WTC11 (cell line): ENCODE measurements around the gene CORO2B. TPM values are rescaled to one million over a fixed set of nuclear protein-coding genes. Genes with fewer than 3 reads are reported as not detected.

Experiments
- ATAC-seq: fragments of 200-7000 bp; cut with Tn5 transposase; 2 replicates; pipeline ENCODE4 v1.10.0; 2021; ENCODE audit warnings: mild to moderate bottlenecking, moderate library complexity
- CTCF ChIA-PET: fragments of 300-600 bp; sonication (Branson Sonifier 250); formaldehyde crosslinking; loops from one replicate; lab custom pipeline; 2021; ENCODE audit warnings: antibody characterized with exemption; lab: Charles Lee
- POLR2A ChIA-PET: fragments of 350-600 bp; sonication (Branson Sonifier 250); formaldehyde crosslinking; loops from one replicate; lab custom pipeline; 2021; ENCODE audit warnings: antibody characterized with exemption; lab: Charles Lee
- DNase-seq: peaks from one replicate; pipeline ENCODE4 v3.0.0; 2021; ENCODE audit warnings: low spot score
- H3K27ac Mint-ChIP-seq: 2 replicates; pipeline ENCODE4 v1.8.0; 2021; ENCODE audit warnings: mixed read lengths
- H3K27me3 Mint-ChIP-seq: 2 replicates; pipeline ENCODE4 v1.8.0; 2021; ENCODE audit warnings: low read depth, mild to moderate bottlenecking, moderate library complexity, mixed read lengths
- H3K36me3 Mint-ChIP-seq: 2 replicates; pipeline ENCODE4 v1.8.0; 2021; ENCODE audit warnings: mixed read lengths
- H3K4me1 Mint-ChIP-seq: 2 replicates; pipeline ENCODE4 v1.8.0; 2022; ENCODE audit warnings: mixed read lengths
- H3K4me3 Mint-ChIP-seq: 2 replicates; pipeline ENCODE4 v1.8.0; 2021; ENCODE audit warnings: mild to moderate bottlenecking, moderate library complexity, mixed read lengths
- H3K9me3 Mint-ChIP-seq: 2 replicates; pipeline ENCODE4 v1.8.0; 2021; ENCODE audit warnings: mixed read lengths
- CREB1 ChIP-seq: sonication (generic); formaldehyde crosslinking; IDR thresholded peaks from 2 replicates; pipeline ENCODE4 v1.8.0; 2023; ENCODE audit warnings: mild to moderate bottlenecking, missing genetic modification reagents
- NFYB ChIP-seq: sonication (generic); formaldehyde crosslinking; conservative IDR thresholded peaks from 2 replicates; pipeline ENCODE4 v1.8.0; 2022; ENCODE audit warnings: low read depth, missing genetic modification reagents
- NR1H2 ChIP-seq: sonication (generic); formaldehyde crosslinking; IDR thresholded peaks from 2 replicates; pipeline ENCODE4 v1.9.0; 2021; ENCODE audit warnings: mild to moderate bottlenecking, moderate library complexity, missing genetic modification reagents
- NR3C1 ChIP-seq: sonication (generic); formaldehyde crosslinking; conservative IDR thresholded peaks from 2 replicates; pipeline ENCODE4 v1.8.1; 2023; ENCODE audit warnings: low read depth, mild to moderate bottlenecking, missing genetic modification reagents
- ZNF138 ChIP-seq: sonication (generic); formaldehyde crosslinking; conservative IDR thresholded peaks from 2 replicates; pipeline ENCODE4 v1.8.1; 2022; ENCODE audit warnings: mild to moderate bottlenecking, moderate library complexity, missing genetic modification reagents
- ZNF317 ChIP-seq: sonication (generic); formaldehyde crosslinking; IDR thresholded peaks from 2 replicates; pipeline ENCODE4 v1.8.1; 2023; ENCODE audit warnings: low read depth, mild to moderate bottlenecking, moderate library complexity, missing genetic modification reagents, borderline replicate concordance
- total RNA-seq: library from RNA; stranded (reverse); gene quantifications from 3 replicates; pipeline ENCODE4 v1.2.3, GENCODE V29; 2021
- TF ChIP-seq, protein P1 (sequence below): sonication (generic); formaldehyde crosslinking; conservative IDR thresholded peaks from 2 replicates; pipeline ENCODE4 v1.8.1; 2023; ENCODE audit warnings: mild to moderate bottlenecking, low read depth, missing genetic modification reagents, moderate library complexity
- TF ChIP-seq, protein P2 (sequence below): sonication (generic); formaldehyde crosslinking; IDR thresholded peaks from 2 replicates; pipeline ENCODE4 v1.8.1; 2023; ENCODE audit warnings: mild to moderate bottlenecking, missing genetic modification reagents, moderate library complexity
- TF ChIP-seq, protein P3 (sequence below): sonication (generic); formaldehyde crosslinking; IDR thresholded peaks from 2 replicates; pipeline ENCODE4 v1.8.0; 2023; ENCODE audit warnings: mild to moderate bottlenecking, missing genetic modification reagents
- TF ChIP-seq, protein P4 (sequence below): sonication (generic); formaldehyde crosslinking; IDR thresholded peaks from 2 replicates; pipeline ENCODE4 v1.8.1; 2023; ENCODE audit warnings: mild to moderate bottlenecking, missing genetic modification reagents, moderate library complexity
- TF ChIP-seq, protein P5 (sequence below): fragments of 250-450 bp; sonication (Bioruptor Pico); IDR thresholded peaks from 2 replicates; pipeline ENCODE4 v1.9.0; 2021; ENCODE audit warnings: mild to moderate bottlenecking

Gene CORO2B
- total RNA-seq, 1 experiment from 2014 or later, result 4.9 TPM

DNA sequence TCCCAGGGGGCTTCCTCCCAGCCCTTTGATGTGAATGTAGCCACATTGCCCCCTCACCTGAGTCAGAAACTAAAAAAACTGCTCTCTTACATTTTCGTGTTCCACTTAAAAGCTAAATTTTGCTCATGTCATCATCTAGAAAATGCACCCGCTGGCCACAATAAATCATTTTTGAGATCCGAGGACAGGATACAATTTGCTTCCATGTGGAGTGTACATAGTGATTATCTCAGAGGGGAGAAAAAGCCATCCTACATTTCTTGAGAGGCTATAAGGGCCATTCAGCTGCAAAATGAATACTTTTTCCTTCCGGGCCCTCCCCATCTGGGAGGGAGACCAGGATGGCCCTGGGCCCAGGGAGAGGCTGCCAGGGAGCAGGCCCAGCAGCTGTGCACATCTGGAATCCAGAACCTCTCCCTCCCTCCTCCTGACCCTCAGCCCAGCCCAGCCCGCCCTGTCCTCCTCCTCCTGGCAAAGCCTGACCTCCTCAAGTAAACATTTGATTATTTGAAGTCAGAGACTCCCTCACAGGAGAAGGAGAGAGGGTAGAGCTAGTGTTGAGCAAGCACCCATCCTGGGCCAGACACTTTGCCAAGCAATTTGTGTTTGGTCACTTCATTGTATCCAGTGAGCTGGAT, 59.1 kb downstream of the CORO2B start (continued):
- TF ChIP-seq, protein P1, sequence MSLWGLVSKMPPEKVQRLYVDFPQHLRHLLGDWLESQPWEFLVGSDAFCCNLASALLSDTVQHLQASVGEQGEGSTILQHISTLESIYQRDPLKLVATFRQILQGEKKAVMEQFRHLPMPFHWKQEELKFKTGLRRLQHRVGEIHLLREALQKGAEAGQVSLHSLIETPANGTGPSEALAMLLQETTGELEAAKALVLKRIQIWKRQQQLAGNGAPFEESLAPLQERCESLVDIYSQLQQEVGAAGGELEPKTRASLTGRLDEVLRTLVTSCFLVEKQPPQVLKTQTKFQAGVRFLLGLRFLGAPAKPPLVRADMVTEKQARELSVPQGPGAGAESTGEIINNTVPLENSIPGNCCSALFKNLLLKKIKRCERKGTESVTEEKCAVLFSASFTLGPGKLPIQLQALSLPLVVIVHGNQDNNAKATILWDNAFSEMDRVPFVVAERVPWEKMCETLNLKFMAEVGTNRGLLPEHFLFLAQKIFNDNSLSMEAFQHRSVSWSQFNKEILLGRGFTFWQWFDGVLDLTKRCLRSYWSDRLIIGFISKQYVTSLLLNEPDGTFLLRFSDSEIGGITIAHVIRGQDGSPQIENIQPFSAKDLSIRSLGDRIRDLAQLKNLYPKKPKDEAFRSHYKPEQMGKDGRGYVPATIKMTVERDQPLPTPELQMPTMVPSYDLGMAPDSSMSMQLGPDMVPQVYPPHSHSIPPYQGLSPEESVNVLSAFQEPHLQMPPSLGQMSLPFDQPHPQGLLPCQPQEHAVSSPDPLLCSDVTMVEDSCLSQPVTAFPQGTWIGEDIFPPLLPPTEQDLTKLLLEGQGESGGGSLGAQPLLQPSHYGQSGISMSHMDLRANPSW (CRISPR knock-in tag), result no peak
- no peak for TF ChIP-seq ZNF138
- TF ChIP-seq ZNF317, result no peak

DNA sequence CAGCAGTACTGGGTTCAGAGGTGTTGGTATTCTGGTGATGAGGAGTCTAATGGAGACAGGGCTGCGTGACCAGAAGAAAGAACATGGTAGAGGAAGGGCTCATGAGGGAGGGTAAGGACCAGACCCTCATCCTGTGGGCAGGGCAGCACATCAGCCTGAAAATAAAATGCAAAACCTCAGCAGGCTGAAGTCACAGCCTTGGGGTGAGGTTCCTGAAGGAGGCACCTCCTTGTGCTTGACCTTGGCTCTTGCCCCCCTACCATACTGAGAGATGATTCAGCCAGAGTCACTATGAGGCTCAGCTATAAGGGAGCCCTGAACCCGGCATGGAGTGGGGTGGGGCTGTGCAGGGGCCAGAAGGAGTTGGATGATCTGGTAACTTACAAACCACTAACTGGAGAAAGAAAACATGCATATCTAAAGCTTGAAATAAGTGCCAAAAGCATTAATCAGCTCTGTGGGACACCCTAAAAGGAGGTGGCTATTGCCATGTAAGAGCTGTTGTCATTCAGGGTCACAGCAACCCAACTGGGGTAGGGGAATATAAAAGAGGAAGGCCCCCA, 60.2 kb downstream of the CORO2B start:
- DNase-seq (no peak), ATAC-seq (no peak)
- POLR2A ChIA-PET, result no interaction called here
- Mint-ChIP-seq H3K9me3 (no peaks in the 10 kb centered on the region), H3K27ac (no peak overlapping the region), H3K27me3 (no peaks in the 10 kb centered on the region), H3K4me3 (no peak overlapping the region), H3K4me1 (peaks cover 46% of the 10 kb centered on the region), H3K36me3 (no peaks in the 10 kb centered on the region)
- CTCF ChIA-PET, result interaction anchor here (0.9 to 2.6 kb wide), 4 partner anchors 7 to 85 kb away, joined by 3 to 9 read pairs (median 8); no protein-coding TSS in a partner anchor
- TF ChIP-seq, protein P2, sequence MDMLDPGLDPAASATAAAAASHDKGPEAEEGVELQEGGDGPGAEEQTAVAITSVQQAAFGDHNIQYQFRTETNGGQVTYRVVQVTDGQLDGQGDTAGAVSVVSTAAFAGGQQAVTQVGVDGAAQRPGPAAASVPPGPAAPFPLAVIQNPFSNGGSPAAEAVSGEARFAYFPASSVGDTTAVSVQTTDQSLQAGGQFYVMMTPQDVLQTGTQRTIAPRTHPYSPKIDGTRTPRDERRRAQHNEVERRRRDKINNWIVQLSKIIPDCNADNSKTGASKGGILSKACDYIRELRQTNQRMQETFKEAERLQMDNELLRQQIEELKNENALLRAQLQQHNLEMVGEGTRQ (CRISPR knock-in tag), result no peak
- TF ChIP-seq CREB1 (CRISPR knock-in tag), result no peak

DNA sequence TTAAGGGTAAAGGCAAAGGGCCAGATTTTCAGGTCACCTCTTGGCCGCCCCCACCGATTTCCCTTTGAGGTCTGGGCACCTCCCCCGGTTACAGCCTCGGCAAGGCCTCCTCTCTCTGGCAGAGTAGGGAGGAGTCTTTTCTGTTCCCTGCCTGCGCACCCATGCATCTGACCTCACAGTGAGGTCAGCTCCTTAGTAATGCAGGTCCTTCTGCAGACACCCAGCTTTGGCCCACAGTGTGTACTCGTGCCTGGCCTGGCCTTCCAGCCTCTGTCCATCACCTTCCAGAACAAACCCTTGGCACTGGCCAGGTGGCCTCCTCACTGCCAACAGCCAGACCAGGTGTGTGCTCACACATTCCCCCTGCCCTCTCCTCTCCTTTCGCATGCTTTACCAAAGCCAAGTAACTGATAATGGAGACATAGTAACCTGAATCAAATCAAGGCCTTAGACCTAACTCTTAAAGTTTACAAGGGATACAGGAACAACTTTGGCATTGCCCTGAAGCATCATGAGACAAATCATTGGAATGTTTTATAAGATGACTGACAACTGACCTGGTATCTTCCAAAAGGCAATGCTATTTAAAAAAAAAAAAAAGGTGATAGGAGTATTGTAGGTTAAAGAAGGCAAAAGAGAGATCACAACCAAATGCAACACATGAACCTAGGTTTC, 61.3 kb downstream of the CORO2B start:
- DNase-seq (no peak), ATAC-seq (no peak)
- Mint-ChIP-seq H3K4me1 (peaks cover 35% of the 10 kb centered on the region), H3K36me3 (no peaks in the 10 kb centered on the region), H3K9me3 (no peaks in the 10 kb centered on the region), H3K27me3 (no peaks in the 10 kb centered on the region), H3K27ac (no peak overlapping the region), H3K4me3 (no peak overlapping the region)
- POLR2A ChIA-PET, result interaction anchor here (1.0 kb wide), 1 partner anchor 27 kb away, joined by 3 read pairs; no protein-coding TSS in a partner anchor
- CTCF ChIA-PET, result interaction anchor here (1.1 to 2.6 kb wide), 4 partner anchors 9 to 285 kb away, joined by 3 to 9 read pairs (median 8); no protein-coding TSS in a partner anchor
- no peak for TF ChIP-seq NFYB (CRISPR knock-in tag)
- TF ChIP-seq, protein P3, sequence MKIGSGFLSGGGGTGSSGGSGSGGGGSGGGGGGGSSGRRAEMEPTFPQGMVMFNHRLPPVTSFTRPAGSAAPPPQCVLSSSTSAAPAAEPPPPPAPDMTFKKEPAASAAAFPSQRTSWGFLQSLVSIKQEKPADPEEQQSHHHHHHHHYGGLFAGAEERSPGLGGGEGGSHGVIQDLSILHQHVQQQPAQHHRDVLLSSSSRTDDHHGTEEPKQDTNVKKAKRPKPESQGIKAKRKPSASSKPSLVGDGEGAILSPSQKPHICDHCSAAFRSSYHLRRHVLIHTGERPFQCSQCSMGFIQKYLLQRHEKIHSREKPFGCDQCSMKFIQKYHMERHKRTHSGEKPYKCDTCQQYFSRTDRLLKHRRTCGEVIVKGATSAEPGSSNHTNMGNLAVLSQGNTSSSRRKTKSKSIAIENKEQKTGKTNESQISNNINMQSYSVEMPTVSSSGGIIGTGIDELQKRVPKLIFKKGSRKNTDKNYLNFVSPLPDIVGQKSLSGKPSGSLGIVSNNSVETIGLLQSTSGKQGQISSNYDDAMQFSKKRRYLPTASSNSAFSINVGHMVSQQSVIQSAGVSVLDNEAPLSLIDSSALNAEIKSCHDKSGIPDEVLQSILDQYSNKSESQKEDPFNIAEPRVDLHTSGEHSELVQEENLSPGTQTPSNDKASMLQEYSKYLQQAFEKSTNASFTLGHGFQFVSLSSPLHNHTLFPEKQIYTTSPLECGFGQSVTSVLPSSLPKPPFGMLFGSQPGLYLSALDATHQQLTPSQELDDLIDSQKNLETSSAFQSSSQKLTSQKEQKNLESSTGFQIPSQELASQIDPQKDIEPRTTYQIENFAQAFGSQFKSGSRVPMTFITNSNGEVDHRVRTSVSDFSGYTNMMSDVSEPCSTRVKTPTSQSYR (CRISPR knock-in tag), result no peak
- no peak for TF ChIP-seq NR3C1 (CRISPR knock-in tag)
- no peak for TF ChIP-seq NR1H2 (CRISPR knock-in tag)
- TF ChIP-seq, protein P4, sequence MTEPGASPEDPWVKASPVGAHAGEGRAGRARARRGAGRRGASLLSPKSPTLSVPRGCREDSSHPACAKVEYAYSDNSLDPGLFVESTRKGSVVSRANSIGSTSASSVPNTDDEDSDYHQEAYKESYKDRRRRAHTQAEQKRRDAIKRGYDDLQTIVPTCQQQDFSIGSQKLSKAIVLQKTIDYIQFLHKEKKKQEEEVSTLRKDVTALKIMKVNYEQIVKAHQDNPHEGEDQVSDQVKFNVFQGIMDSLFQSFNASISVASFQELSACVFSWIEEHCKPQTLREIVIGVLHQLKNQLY (CRISPR knock-in tag), result no peak
- TF ChIP-seq, protein P5, sequence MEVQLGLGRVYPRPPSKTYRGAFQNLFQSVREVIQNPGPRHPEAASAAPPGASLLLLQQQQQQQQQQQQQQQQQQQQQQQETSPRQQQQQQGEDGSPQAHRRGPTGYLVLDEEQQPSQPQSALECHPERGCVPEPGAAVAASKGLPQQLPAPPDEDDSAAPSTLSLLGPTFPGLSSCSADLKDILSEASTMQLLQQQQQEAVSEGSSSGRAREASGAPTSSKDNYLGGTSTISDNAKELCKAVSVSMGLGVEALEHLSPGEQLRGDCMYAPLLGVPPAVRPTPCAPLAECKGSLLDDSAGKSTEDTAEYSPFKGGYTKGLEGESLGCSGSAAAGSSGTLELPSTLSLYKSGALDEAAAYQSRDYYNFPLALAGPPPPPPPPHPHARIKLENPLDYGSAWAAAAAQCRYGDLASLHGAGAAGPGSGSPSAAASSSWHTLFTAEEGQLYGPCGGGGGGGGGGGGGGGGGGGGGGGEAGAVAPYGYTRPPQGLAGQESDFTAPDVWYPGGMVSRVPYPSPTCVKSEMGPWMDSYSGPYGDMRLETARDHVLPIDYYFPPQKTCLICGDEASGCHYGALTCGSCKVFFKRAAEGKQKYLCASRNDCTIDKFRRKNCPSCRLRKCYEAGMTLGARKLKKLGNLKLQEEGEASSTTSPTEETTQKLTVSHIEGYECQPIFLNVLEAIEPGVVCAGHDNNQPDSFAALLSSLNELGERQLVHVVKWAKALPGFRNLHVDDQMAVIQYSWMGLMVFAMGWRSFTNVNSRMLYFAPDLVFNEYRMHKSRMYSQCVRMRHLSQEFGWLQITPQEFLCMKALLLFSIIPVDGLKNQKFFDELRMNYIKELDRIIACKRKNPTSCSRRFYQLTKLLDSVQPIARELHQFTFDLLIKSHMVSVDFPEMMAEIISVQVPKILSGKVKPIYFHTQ (CRISPR knock-in tag), result no peak
